ENCODE results near the gene CCDC24. TPM values are rescaled to one million over a fixed set of nuclear protein-coding genes. Genes with fewer than 3 reads are reported as not detected.

The CCDC24 gene
- total and polyA plus RNA-seq, 9 of the 15 experiments (the other 6 are each of a cell fraction or from before 2014, with no cell fraction given) = 0.31 to 4.5 (median 1.5) TPM

- TF ChIP-seq ZBTB40 (IDR thresholded peaks at IDR 0.05) (no peak), ZBTB40 (CRISPR knock-in tag; IDR thresholded peaks at IDR 0.05) (0 out of 2 replicates have a peak, but pooled peaks have one; percentile 29), POLR2B (IDR thresholded peaks at IDR 0.05; ENCODE audit: low read depth, partially characterized antibody) (no peak), DPF2 (IDR thresholded peaks at IDR 0.05) (no peak), ZNF274 (IDR thresholded peaks at IDR 0.05; ENCODE audit: borderline replicate concordance, low read depth, low read length) (no peak), NFRKB (IDR thresholded peaks at IDR 0.05; ENCODE audit: low read depth) (no peak), EWSR1 (IDR thresholded peaks at IDR 0.05; ENCODE audit: borderline replicate concordance, low read depth, partially characterized antibody) (no peak), FOXJ2 (tag; IDR thresholded peaks at IDR 0.05) (no peak), PHB (CRISPR knock-in tag; IDR thresholded peaks at IDR 0.05) (0 out of 2 replicates have a peak, but pooled peaks have one; percentile 48), TCF15 (CRISPR knock-in tag; IDR thresholded peaks at IDR 0.05) (0 out of 2 replicates have a peak, but pooled peaks have one; percentile 56), ZNF354B (CRISPR knock-in tag; IDR thresholded peaks at IDR 0.05) (no peak), ZNF124 (CRISPR knock-in tag; IDR thresholded peaks at IDR 0.05) (0 out of 2 replicates have a peak, but pooled peaks have one; percentile 42), ERF (CRISPR knock-in tag; IDR thresholded peaks at IDR 0.05) (no peak), ID3 (CRISPR knock-in tag; IDR thresholded peaks at IDR 0.05) (no peak), ID3 (tag; IDR thresholded peaks at IDR 0.05) (peak; percentile 27; the same call in 1 of the 2 replicates), FOXA3 (CRISPR knock-in tag; conservative IDR thresholded peaks at IDR 0.05 in 1 of 2, IDR thresholded peaks at IDR 0.05 in 1 of 2) (peak in 1 of 2 experiments; percentile 22; a peak in 1 of 4 replicates), KHSRP (IDR thresholded peaks at IDR 0.05) (no peak), TEAD1 (CRISPR knock-in tag; IDR thresholded peaks at IDR 0.05) (peak in 1 of 2 experiments; percentile 36; a peak in 1 of 4 replicates), MAX (CRISPR knock-in tag; IDR thresholded peaks at IDR 0.05) (peak; percentile 34; the same call in 1 of the 2 replicates)
These were observed 43.7 kb downstream of the CCDC24 start (continued) for GRCh38 chr1:44034976-44035716.
